GM12864 (cell line): ENCODE results near the gene NCAM1.

ENCODE experiments used
- DNase-seq: peaks from one replicate; pipeline ENCODE4 v3.0.0-alpha.2; 2011; ENCODE audit warnings: low read depth
- H3K4me3 ChIP-seq: 2 replicates; pipeline ENCODE4 v1.5.1; 2011; ENCODE audit warnings: mild to moderate bottlenecking, low read depth, low read length, control low read depth
- CTCF ChIP-seq: IDR thresholded peaks from 2 replicates; pipeline ENCODE4 v1.5.1; 2011; ENCODE audit warnings: low read depth, mild to moderate bottlenecking, moderate library complexity, low read length, control low read depth, inconsistent platforms; ENCODE audit errors: missing control alignments

Gene NCAM1

GRCh38 chr11:113148076-113148475 is 186.9 kb downstream of the NCAM1 start:
- H3K4me3 ChIP-seq: no peak overlapping the region
- no peak for DNase-seq
- TF ChIP-seq CTCF: no peak

- H3K4me3 ChIP-seq: no peak overlapping the region
- TF ChIP-seq CTCF: no peak
- DNase-seq: no peak
Measured at GRCh38 chr11:113148652-113149051, 187.4 kb downstream of the NCAM1 start.

GRCh38 chr11:113151521-113151920 is 190.3 kb downstream of the NCAM1 start:
- H3K4me3 ChIP-seq: no peak overlapping the region
- no peak for TF ChIP-seq CTCF
- DNase-seq: no peak

GRCh38 chr11:113152500-113152899 is 191.3 kb downstream of the NCAM1 start:
- DNase-seq: no peak
- TF ChIP-seq CTCF: no peak
- no peak overlapping the region for H3K4me3 ChIP-seq

GRCh38 chr11:113153847-113154246 is 192.6 kb downstream of the NCAM1 start:
- no peak for TF ChIP-seq CTCF
- DNase-seq: no peak
- no peak overlapping the region for H3K4me3 ChIP-seq

- TF ChIP-seq CTCF: no peak
- DNase-seq: no peak
- no peak overlapping the region for H3K4me3 ChIP-seq
Measured at GRCh38 chr11:113159988-113160807, 199.0 kb downstream of the NCAM1 start.

- H3K4me3 ChIP-seq: no peak overlapping the region
- no peak for TF ChIP-seq CTCF
- no peak for DNase-seq
Measured at GRCh38 chr11:113160808-113161124, 199.5 kb downstream of the NCAM1 start.
